Left colon (tissue), 2 donors: ENCODE results near the gene ANKS1B. TPM values are rescaled to one million over a fixed set of nuclear protein-coding genes. Genes with fewer than 3 reads are reported as not detected.

ENCODE experiments used
- ATAC-seq: fragments of 200-7000 bp; cut with Tn5 transposase; one replicate; pipeline ENCODE4 v1.9.1; 2020; ENCODE audit warnings: mild to moderate bottlenecking, moderate library complexity
- DNase-seq, 2 donors: peaks; one replicate each; pipeline ENCODE4 v3.0.0-alpha.2; 2020
- intact Hi-C, 2 donors: fragments of 100-400 bp; cut with DNase I in 1 of 2; cut with micrococcal nuclease in 1 of 2; formaldehyde crosslinking; loops; one replicate each; pipeline versions ENCODE4 v1.11.2 to v1.14.0; 2022; cut with DNase I, micrococcal nuclease
- total RNA-seq, 2 donors: library from RNA; stranded (reverse); fragmentation: NEBNext Ultra II Directional; extraction: Animal tissue kit (Norgen Biotek cat#: 25700); gene quantifications; one replicate each; pipeline ENCODE4 v1.2.1, GENCODE V29; 2021
- donor health status: DM: no; HTN: no; CAD: no.
- donor health status: DM: yes; HTN: yes; CAD: no.

The ANKS1B gene
- total RNA-seq, 2 donors from 2014 or later = 1.1 to 4.1 TPM

- ATAC-seq = no peak
- intact Hi-C loops = no loop called here
- no peak for DNase-seq
Measured at GRCh38 chr12:99975321-99975720, 9.4 kb downstream of the ANKS1B start.

- intact Hi-C loops = no loop called here
- no peak for DNase-seq
- ATAC-seq = no peak
Measured at GRCh38 chr12:99974146-99974545, 10.6 kb downstream of the ANKS1B start.

DNA sequence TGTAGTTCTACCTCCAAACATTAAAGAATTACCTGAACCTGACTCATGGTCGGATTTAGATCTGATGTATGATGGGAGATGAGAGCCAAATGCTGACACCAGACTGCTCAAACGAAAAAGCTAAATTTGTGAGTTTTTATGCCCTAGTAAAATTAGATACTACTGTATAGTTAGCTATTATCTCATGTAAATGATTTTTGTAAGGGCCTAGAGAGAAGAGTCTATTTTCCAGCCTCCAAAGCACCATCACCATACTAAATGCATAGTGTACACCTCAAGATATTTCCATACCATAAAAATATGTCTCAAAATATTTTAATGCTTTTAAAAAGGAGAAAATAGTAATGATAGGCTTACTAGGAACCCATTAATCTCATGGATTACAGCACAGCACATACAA, 18.3 kb downstream of the ANKS1B start:
- DNase-seq (no peak), ATAC-seq (no peak)
- intact Hi-C loops = no loop called here

- no peak for DNase-seq
- intact Hi-C loops = no loop called here
- ATAC-seq = no peak
Measured at GRCh38 chr12:99960311-99960710, 24.4 kb downstream of the ANKS1B start.

- intact Hi-C loops = no loop called here
- ATAC-seq (no peak), DNase-seq (no peak)
Measured at GRCh38 chr12:99959549-99960170, 25.1 kb downstream of the ANKS1B start.

DNA sequence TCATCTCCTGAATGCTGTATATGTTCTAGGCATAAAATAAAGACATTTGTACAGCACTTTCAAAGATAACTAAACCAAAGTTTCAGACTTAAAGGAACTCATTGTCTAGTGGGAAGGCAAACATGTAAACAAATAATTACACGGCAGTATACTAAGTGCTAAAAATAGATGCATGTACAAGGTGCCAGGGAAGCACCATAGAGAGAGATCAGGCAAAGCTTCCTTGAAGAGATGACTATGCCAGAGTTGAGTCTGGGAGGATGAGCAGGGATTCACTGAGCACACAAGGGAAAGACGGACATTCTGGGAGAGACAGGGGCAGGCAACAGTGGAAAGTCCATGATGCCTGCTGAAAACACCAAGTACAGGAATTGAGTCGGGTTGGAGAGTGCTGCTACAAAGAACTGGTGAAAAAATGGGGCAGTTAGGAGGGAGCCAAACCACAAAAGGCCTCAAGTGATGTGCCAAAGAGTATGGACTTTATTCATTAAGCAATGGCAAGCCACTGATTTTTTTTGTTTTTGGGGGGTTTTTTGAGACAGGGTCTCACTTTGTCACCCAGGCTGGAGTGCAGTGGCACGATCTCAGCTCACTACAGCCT, 26.8 kb downstream of the ANKS1B start:
- intact Hi-C loops = no loop called here
- DNase-seq (no peak), ATAC-seq (no peak)

- ATAC-seq (no peak), DNase-seq (no peak)
- intact Hi-C loops = no loop called here
Measured at GRCh38 chr12:99954724-99955123, 30.0 kb downstream of the ANKS1B start.

DNA sequence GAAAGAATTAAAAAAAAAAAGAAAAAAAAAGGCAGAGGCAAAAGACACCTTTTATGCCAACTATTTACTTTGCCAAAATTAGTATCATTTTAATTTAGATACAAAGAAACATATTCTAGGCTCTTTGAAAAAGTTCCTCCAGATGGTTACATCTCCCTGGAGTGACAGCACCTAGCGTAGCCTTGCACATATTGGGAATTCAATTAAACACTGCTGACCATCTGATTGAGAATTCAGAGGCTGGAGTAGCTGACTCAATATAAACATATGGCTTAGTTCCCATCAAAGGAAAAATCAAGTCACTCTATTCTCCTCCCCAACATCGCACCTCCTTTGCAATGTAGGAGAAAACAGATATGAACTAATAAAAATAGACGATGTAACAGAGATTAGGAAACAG, 36.4 kb downstream of the ANKS1B start:
- intact Hi-C loops = no loop called here
- ATAC-seq (no peak), DNase-seq (no peak)

DNA sequence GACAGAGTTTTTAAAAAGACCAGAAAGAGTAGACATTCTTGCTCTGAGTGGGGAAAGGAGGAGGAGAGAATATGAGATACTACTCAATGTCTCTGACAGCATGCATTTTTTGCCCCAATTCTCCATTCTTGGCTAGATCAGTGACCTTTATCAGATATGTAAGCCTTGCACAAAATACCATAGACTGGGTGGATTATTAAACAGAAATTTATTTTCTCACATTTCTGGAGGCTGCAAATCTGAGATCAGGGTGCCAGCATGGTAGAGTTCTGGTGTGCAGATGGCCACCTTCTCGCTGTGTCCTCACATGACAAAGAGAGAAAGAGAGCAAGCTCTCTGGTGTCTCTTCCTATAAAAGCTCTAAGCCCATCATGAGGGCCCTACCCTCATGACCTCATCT, 38.6 kb downstream of the ANKS1B start:
- no peak for ATAC-seq

GRCh38 chr12:99935608-99936007, 49.1 kb downstream of the ANKS1B start:
- intact Hi-C loops = no loop called here
- no peak for ATAC-seq

More for the DNA sequence above, 38.6 kb downstream of the ANKS1B start:
- intact Hi-C loops = no loop called here
- DNase-seq = no peak

DNA sequence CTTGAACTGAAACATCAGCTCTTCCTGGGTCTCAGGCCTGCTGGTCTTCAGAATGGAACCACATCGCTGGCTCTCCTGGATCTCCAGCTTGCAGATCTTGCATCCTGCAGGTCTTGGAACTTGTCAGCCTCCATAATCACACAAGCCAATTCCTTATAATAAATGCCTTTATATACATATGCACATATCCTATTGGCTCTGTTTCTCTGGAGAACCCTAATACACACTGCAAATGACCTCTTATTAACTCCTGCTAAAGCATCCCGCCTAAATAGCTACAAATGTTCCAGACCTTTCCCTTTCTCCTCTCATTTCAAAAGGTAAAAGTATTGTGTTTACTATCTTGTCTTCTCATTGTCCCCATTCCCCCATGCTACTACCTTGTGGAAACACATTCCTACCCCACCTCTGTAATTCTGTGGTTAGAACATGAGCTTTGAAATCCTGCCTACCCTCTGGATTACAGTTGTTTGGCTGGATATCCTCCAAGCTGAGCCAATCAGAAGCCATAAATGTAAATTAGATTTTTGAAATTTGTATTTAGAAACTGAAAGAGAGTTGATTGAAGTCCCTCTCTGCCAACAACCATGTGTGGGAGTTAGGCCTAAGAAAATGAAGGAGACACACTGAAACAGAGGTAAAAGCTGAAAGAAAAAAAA, 58.1 kb downstream of the ANKS1B start:
- ATAC-seq (no peak), DNase-seq (no peak)
- intact Hi-C loops = no loop called here

More at GRCh38 chr12:99935608-99936007, 49.1 kb downstream of the ANKS1B start:
- no peak for DNase-seq

DNA sequence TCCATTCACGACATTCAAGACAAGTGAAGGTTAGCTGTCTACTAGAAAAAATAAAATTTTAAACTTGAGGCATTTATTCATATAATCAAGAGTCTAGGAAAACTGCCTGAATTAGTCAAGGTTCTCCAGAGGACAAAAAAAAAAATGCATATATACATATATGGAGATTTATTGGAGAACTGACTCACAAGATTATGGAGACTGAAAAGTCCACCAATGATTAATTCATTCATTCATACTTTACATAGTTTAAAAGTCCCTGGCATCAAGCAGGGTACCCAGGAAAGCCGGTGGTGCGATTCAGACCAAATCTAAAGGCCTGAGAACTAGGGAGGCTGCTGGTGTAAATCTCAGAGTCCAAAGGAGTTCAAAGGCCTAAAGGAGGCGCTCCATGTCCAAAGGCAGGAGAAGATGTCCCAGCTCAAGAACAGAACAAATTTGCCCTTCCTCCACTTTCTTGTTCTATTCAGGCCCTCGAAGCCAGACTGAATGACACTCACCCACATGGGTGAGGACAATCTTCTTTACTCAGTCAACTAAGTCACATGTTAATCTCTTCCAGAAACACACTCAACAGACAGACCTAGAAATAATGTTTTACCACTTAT, 64.3 kb downstream of the ANKS1B start:
- no peak for ATAC-seq
- no peak for DNase-seq
- intact Hi-C loops = no loop called here

DNA sequence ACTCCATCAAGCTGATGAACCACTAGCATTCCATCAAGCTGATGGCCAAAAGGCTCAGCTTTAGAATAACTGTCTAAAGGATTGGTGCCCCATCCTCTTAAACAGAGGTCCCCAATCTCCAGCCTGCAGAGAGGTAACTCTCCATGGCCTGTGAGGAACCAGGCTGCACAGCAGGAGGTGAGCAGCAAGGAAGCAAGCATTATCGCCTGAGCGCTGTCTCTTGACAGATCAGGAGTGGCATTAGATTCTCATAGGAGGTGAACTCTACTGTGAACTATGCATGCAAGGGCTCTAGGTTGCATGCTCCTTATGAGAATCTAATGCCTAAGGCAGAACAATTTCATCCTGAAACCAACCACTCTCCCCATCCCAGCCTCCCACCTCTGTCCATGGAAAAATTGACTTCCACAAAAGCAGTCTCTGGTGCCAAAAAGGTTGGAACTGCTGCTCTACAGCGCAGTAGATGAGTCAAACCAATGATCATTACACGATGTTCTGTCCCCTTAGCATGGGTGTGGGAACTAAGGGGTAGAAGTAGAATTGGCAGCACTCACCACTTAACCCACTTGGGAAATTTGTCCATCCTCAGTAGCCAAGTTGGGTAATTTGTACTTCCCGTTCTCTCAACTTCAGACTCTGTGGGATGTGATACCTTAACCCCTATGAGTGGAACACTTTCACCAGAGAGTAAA, 66.9 kb downstream of the ANKS1B start:
- DNase-seq = no peak
- no peak for ATAC-seq
- intact Hi-C loops = no loop called here

GRCh38 chr12:99916555-99916954, 68.2 kb downstream of the ANKS1B start:
- no peak for DNase-seq
- intact Hi-C loops = no loop called here
- no peak for ATAC-seq

DNA sequence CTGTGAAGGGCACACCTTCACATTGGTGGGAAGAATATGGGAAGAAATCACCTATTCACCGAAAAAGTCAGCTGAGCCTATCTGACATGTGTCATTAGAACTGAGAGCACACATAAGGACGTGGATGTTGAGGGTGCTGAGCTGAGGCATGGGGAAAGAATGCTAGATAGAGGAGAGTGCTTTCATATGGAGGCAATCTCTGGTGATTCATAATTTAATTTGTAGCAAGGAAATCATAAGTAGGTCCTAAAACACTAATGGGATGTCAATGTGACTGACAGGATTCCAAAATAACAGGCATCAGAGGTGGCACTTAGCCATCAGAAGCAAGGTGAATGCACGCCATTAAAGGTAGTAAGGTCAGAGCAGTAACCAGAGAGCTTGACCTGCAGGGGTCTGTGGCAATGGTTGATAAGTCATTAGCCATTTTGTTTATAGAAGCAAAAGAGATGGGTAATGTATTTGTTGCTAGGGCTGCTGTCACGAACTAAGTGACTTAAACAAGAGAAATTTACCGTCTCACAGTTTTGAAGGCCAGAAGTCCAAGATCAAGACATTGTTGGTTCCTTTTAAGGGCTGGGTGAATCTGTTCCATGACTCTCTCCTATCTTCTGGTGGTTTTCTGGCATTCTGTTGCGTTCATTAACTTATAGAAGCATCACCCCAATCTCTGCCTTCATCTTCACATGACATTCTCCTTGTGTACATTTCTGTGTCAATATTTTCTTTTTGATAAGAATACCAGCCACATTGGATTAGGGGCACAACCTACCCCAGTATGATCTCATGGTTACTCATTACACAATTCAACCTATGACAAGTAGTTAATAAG, 69.3 kb downstream of the ANKS1B start:
- DNase-seq (no peak), ATAC-seq (no peak)
- intact Hi-C loops = no loop called here

DNA sequence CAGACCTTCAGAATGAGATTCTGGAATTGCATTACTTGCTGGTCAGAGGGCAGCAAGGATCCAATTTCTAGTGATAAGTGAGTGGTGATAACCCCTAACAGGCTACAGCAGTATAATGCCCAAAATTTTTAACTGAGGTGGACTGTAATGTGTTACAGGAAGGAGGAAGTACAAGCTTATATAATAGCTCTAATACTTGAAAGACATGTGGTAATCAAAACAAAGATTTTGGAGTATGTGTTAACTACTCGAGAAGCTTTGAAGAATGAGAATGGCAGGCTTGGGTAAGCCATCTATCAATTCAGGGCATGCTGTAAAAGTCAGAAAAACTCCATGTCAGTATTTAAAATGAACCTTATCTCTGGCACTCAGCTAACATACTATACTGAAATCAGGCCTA, 70.5 kb downstream of the ANKS1B start:
- intact Hi-C loops = no loop called here
- ATAC-seq (no peak), DNase-seq (no peak)

DNA sequence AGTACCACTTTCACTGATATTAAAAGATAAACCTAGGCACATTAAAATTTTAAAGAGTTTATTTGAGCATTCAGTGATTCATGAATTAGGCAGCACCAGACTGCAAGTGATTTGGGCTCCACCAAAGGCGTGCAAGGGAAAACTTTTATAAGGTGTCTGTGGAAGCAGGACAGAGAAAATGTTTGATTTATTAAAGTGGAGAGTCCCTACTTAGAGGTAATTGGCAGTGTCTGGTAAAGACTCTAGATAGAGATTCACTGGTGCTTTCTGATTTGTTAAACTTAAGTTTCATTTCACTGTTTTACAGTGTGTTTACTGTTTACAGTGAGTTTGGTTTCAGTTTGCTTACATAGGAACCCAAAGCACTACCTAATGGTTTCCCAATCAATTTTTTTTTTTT, 72.8 kb downstream of the ANKS1B start:
- ATAC-seq (no peak), DNase-seq (no peak)
- intact Hi-C loops = no loop called here

DNA sequence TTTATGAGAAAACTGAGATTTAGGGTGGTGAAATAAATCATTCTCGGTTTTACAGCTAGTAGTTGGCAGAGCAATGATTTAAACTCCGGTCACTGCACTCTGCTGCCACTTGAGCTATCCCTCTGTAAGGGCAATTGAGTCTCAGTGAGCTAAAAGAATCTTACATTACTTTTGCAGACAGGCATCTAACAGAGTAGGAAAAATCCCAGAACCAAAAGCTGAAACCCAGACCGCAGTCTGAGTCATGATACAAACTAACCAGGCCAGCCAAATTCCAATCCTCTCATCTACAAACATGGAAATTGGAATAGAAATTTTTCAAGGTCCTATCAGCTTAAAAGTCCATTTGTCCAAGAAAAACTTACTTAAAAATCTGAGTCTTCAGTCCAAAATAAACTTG, 73.7 kb downstream of the ANKS1B start:
- DNase-seq = no peak
- intact Hi-C loops = no loop called here
- ATAC-seq = no peak

DNA sequence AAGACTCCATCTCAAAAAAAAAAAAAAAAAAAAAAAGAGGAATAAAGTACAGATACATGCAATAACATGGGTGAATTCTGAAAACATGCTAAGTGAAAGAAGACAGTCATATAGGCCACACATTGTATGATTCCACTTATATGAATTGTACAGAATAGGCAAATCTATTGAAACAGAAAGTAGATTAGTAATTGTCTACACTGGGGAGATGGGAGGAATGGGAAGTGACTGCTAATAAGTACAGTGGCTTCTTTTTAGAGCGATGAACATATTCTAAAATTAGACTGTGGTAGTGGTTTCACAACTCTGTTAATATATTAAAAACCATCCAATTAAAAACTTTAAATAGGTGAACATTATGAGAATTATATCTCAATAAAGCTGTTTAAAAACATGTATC, 74.4 kb downstream of the ANKS1B start:
- DNase-seq (no peak), ATAC-seq (no peak)
- intact Hi-C loops = no loop called here
